Right lobe of liver (tissue), 6 donors: ENCODE data around the gene F2R. TPM values are rescaled to one million over a fixed set of nuclear protein-coding genes. Genes with fewer than 3 reads are reported as not detected.
"Not testable (repeated sequence)": the region's sequence is repeated elsewhere in the genome, so short reads cannot be mapped to it uniquely, and the experiment has no call there.

Source experiments
- ATAC-seq, 4 donors: fragments of 200-7000 bp; cut with Tn5 transposase; one replicate each; pipeline ENCODE4 v1.9.1; 2020; ENCODE audit warnings: mild to moderate bottlenecking in 4 of 4, moderate library complexity in 4 of 4
- DNase-seq, 3 donors: peaks; one replicate each; pipeline ENCODE4 v3.0.0-alpha.2; 2020
- H3K27ac ChIP-seq, 3 donors: fragments of 200-600 bp; one replicate each; pipeline ENCODE4 v1.8.0; 2022
- H3K27me3 ChIP-seq, 2 donors: fragments of 200-600 bp; one replicate each; pipeline ENCODE4 v1.8.0; 2022
- H3K36me3 ChIP-seq, 4 donors: fragments of 200-600 bp; sonication (generic) in 1 of 4; one replicate each; pipeline versions ENCODE4 v1.5.1 to v1.8.0; 2017 to 2022; ENCODE audit warnings: control low read depth in 1 of 4
- H3K4me1 ChIP-seq, 4 donors: fragments of 200-600 bp; sonication (generic) in 1 of 4; one replicate each; pipeline versions ENCODE4 v1.5.1 to v1.8.0; 2017 to 2022; ENCODE audit warnings: control low read depth in 1 of 4
- H3K4me3 ChIP-seq, 3 donors: fragments of 200-600 bp; one replicate each; pipeline ENCODE4 v1.8.0; 2022
- H3K9me3 ChIP-seq, 4 donors: fragments of 200-600 bp; sonication (generic) in 1 of 4; one replicate each; pipeline versions ENCODE4 v1.5.1 to v1.8.0; 2017 to 2022; ENCODE audit warnings: control low read depth in 1 of 4
- POLR2A ChIP-seq: fragments of 450-650 bp; IDR thresholded peaks from one replicate; pipeline ENCODE4 v1.6.1; 2017; ENCODE audit warnings: antibody characterized with exemption, mild to moderate bottlenecking
- WGBS: methylation state at CpG from one replicate; pipeline ENCODE4 v1.1.6; 2018; ENCODE audit warnings: low coverage, low lambda C conversion rate; ENCODE audit not compliant: insufficient coverage; ENCODE audit errors: missing lambda C conversion rate; 5-methylcytosine and 5-hydroxymethylcytosine counted together
- intact Hi-C, 2 donors: fragments of 100-400 bp; cut with DNase I; formaldehyde crosslinking; loops; one replicate each; pipeline versions ENCODE4 v1.11.2 to v1.14.1; 2022
- total RNA-seq, 6 experiments: library from RNA; depleted of rRNA in 2 of 6; stranded (reverse); fragments of >200 nt in 2 of 6; fragmentation: NEBNext Ultra II Directional in 3 of 6; extraction: Animal tissue kit (Norgen Biotek cat#: 25700) in 3 of 6; gene quantifications; one replicate each; pipeline versions ENCODE4 v1.1.0 to v1.2.4, GENCODE V29; 2016 to 2023
- TF ChIP-seq, protein P1 (sequence below), 4 donors: fragments of 200-600 bp in 3 of 4; fragments of 450-650 bp in 1 of 4; IDR thresholded peaks; one replicate each; pipeline versions ENCODE4 v1.5.1 to v1.8.0; 2016 to 2022; ENCODE audit warnings: antibody characterized with exemption in 4 of 4, mild to moderate bottlenecking in 2 of 4
- donor health status: DM: no; HTN: yes; CAD: no.
- donor health status: DM: no; HTN: no; CAD: no.
- donor health status: DM: no; HTN: no; CAD: no.
- donor health status: DM: no; HTN: yes; CAD: no.
- donor health status: DM: no; HTN: yes; CAD: no.

Gene F2R
- total RNA-seq, 6 experiments from 2014 or later, result 3.5 to 18.4 (median 11.4) TPM

DNA sequence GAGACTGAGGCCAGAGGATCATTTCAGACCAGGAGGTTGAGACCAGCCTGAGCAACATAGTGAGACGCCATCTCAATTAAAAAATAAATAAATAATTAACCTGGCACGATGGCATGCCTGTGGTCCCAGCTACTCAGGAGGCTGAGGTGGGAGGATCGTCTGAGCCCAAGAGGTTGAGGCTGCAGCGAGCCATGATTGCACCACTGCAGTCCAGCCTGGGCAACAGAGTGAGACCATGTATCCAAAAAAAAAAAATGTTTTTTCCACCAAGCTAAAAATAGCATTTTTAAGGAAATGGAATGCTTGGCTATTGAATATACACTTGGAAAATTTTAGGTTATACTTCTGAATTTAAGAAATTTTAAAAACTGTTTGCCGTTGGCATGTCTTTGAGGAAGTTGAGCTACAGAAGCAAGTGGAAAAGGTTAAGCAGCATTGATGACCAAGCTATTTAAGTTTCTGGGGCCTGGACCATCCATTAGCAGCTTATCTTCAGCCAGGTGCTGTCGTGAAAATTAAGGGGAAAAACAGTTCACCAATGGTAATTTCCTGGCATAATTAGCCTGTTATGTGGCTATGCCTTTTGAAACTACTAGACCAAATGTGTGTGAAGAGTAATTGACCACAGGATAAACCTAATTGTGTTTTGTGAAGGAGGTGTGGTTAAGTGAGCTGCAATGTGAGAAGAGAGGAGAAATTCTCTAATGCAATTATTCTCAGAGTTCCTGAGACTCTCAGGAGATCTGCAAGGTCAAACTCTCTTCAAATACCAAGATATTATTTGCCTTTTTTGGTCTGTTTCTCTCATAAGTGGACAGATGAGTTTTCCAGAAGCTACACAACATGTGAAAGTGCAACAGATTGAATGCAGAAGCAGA is 21.0 kb downstream of the F2R start:
- DNase-seq, result no peak
- no peaks in the 10 kb centered on the region for H3K9me3 ChIP-seq
- intact Hi-C loops, result no loop called here
- no peak overlapping the region for H3K4me3 ChIP-seq
- H3K27ac ChIP-seq, result no peak overlapping the region
- H3K27me3 ChIP-seq, result no peaks in the 10 kb centered on the region
- WGBS, result 71% methylated on average over 6 of the region's 6 CpGs
- no peak for ATAC-seq
- TF ChIP-seq, protein P1, sequence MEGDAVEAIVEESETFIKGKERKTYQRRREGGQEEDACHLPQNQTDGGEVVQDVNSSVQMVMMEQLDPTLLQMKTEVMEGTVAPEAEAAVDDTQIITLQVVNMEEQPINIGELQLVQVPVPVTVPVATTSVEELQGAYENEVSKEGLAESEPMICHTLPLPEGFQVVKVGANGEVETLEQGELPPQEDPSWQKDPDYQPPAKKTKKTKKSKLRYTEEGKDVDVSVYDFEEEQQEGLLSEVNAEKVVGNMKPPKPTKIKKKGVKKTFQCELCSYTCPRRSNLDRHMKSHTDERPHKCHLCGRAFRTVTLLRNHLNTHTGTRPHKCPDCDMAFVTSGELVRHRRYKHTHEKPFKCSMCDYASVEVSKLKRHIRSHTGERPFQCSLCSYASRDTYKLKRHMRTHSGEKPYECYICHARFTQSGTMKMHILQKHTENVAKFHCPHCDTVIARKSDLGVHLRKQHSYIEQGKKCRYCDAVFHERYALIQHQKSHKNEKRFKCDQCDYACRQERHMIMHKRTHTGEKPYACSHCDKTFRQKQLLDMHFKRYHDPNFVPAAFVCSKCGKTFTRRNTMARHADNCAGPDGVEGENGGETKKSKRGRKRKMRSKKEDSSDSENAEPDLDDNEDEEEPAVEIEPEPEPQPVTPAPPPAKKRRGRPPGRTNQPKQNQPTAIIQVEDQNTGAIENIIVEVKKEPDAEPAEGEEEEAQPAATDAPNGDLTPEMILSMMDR (IDR thresholded peaks at IDR 0.05), result no peak
- TF ChIP-seq POLR2A, result no peak
- no peaks in the 10 kb centered on the region for H3K4me1 ChIP-seq
- H3K36me3 ChIP-seq, result no peaks in the 10 kb centered on the region

DNA sequence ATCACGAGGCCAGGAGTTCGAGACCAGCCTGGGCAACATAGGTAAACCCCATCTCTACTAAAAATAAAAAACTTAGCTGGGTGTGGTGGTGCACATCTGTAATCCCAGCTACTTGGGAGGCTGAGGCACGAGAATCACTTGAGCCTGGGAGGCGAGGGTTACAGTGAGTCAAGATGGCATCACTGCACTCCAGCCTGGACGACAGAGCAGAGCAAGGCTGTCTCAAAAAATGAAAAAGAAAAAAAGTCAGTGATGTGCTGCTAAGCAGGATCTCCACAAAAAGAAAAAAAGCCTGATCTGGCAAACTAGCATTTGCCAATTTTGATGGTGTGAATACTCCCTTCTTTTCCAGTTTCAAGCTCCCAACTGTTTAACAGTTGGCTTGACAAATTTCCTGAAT is 21.9 kb downstream of the F2R start:
- Histone ChIP-seq H3K36me3 (no peaks in the 10 kb centered on the region), H3K27ac (peak overlapping the region in 1 of 3 donors; percentile 27), H3K9me3 (no peaks in the 10 kb centered on the region), H3K4me1 (no peaks in the 10 kb centered on the region), H3K4me3 (no peak overlapping the region), H3K27me3 (no peaks in the 10 kb centered on the region)
- DNase-seq (no peak), ATAC-seq (no peak)
- no peak for TF ChIP-seq POLR2A
- TF ChIP-seq, protein P1 (IDR thresholded peaks at IDR 0.05), result no peak
- 82% methylated on average over 5 of the region's 5 CpGs for WGBS
- intact Hi-C loops, result no loop called here

DNA sequence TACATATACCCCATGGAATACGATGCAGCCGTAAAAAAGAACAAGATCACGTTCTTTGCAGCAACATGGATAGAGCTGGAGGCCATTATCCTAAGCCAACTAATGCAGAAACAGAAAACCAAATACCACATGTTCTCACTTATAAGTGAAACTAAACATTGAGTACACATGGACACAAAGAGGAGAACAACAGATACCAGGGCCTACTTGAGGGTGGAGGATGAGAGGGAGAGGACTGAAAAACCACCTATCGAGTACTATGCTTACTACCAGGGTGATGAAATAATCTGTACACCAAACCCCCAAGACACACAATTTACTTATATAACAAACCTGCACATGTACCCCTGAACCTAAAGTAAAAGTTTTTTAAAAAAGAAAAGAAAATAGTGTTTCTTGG is 25.6 kb downstream of the F2R start:
- H3K27ac ChIP-seq, result not testable (repeated sequence)
- WGBS, result 88% methylated on average over 4 of the region's 4 CpGs

GRCh38 chr5:76742583-76742982 is 26.7 kb downstream of the F2R start:
- Histone ChIP-seq H3K4me1 (no peaks in the 10 kb centered on the region), H3K27ac (no peak overlapping the region), H3K9me3 (no peaks in the 10 kb centered on the region), H3K4me3 (no peak overlapping the region), H3K27me3 (no peaks in the 10 kb centered on the region), H3K36me3 (no peaks in the 10 kb centered on the region)
- TF ChIP-seq, protein P1 (IDR thresholded peaks at IDR 0.05), result no peak
- no peak for TF ChIP-seq POLR2A
- ATAC-seq, result no peak
- WGBS, result 73% methylated on average over 4 of the region's 4 CpGs
- DNase-seq, result no peak
- intact Hi-C loops, result no loop called here

More for the DNA sequence above, 25.6 kb downstream of the F2R start:
- DNase-seq, intact Hi-C loops, H3K9me3 ChIP-seq, H3K27me3 ChIP-seq, H3K36me3 ChIP-seq, ATAC-seq, H3K4me3 ChIP-seq, H3K4me1 ChIP-seq: not testable (repeated sequence)

- TF ChIP-seq, protein P1 (IDR thresholded peaks at IDR 0.05), result no peak
- no peak for TF ChIP-seq POLR2A
- Histone ChIP-seq H3K4me3 (no peak overlapping the region), H3K36me3 (no peaks in the 10 kb centered on the region), H3K27ac (no peak overlapping the region), H3K4me1 (no peaks in the 10 kb centered on the region), H3K27me3 (no peaks in the 10 kb centered on the region), H3K9me3 (no peaks in the 10 kb centered on the region)
- intact Hi-C loops, result no loop called here
- WGBS, result 63% methylated on average over 2 of the region's 2 CpGs
- DNase-seq, result no peak
- no peak for ATAC-seq
Measured at GRCh38 chr5:76744632-76745031, 28.7 kb downstream of the F2R start.
